ENCODE results near the gene TSC2. TPM values are rescaled to one million over a fixed set of nuclear protein-coding genes. Genes with fewer than 3 reads are reported as not detected.
"Not testable (repeated sequence)": the region's sequence is repeated elsewhere in the genome, so short reads cannot be mapped to it uniquely, and the experiment has no call there.

Gene TSC2
- total and polyA plus RNA-seq, 2 donors = 50.2 to 55.9 TPM

GRCh38 chr16:2105291-2105690, 57.5 kb downstream of the TSC2 start:
- H3K36me3 ChIP-seq (ENCODE audit: insufficient read depth); H3K4me1 ChIP-seq (ENCODE audit: insufficient read depth); H3K4me3 ChIP-seq (ENCODE audit: low read depth, low read length); H3K27ac ChIP-seq (ENCODE audit: low read depth); DNase-seq (ENCODE audit: extremely low spot score): not testable (repeated sequence)
- WGBS = 93% methylated on average over 20 of the region's 21 CpGs

DNA sequence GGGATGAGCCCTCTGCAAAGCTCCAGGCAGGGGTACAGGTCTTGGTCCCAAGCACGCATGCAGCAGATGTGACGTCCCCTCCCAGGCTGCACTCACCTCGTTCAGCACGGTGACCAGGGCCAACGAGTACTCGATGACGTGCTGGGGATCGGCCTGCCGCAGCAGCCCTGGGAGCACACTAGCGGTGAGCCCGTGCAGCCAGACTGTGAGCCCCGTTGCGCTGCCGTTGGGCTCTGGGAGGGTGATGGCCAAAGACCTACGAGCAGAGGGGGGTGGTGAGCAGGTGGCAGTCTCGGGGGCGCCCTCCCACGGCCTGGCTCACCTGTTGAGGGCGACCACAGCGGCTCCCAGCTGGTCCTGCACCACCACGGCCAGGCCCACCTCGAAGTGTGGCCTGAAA, 58.0 kb downstream of the TSC2 start:
- not testable (repeated sequence) for H3K27ac ChIP-seq (ENCODE audit: low read depth); DNase-seq (ENCODE audit: extremely low spot score); H3K4me3 ChIP-seq (ENCODE audit: low read depth, low read length); H3K4me1 ChIP-seq (ENCODE audit: insufficient read depth); H3K36me3 ChIP-seq (ENCODE audit: insufficient read depth)
- WGBS = 88% methylated on average over 16 of the region's 22 CpGs

GRCh38 chr16:2106211-2106610, 58.4 kb downstream of the TSC2 start:
- not testable (repeated sequence) for DNase-seq (ENCODE audit: extremely low spot score); H3K4me3 ChIP-seq (ENCODE audit: low read depth, low read length); H3K27ac ChIP-seq (ENCODE audit: low read depth); H3K36me3 ChIP-seq (ENCODE audit: insufficient read depth); H3K4me1 ChIP-seq (ENCODE audit: insufficient read depth)
- WGBS = 92% methylated on average over 38 of the region's 38 CpGs

DNA sequence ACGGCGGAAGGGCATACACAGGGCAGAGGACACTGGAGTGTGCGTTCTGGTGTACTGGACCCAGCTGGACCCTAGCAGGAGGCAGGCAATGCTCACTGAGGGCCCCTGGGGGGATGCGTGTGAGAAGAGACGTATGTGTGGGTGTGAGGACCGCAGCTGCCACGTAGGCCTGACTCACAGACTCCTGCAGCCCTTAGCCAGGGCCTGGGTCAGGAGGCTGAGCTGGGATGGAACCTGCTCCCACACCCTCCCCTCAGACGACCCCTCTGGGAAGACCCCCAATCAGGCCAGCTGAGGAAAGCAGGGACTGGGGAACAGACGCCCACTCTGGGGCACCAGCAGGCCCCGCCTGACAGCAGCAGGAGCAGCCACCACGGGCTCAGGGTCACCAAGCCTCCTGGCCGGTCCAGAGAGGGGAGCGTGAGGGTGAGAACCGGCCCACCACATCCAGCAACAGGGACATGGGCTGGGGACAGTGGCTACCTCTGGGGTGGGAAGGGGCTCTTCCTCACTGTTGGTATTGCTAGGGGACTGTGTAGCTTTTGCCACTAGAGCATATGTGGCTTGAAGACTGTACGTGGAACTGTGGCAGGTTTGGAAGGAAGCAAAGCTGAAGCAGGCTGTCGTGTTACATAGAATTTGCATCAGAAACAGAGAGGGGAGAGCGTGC, 59.5 kb downstream of the TSC2 start:
- not testable (repeated sequence) for H3K36me3 ChIP-seq (ENCODE audit: insufficient read depth); H3K4me1 ChIP-seq (ENCODE audit: insufficient read depth); DNase-seq (ENCODE audit: extremely low spot score); H3K4me3 ChIP-seq (ENCODE audit: low read depth, low read length); H3K27ac ChIP-seq (ENCODE audit: low read depth)
- 78% methylated on average over 17 of the region's 17 CpGs for WGBS

DNA sequence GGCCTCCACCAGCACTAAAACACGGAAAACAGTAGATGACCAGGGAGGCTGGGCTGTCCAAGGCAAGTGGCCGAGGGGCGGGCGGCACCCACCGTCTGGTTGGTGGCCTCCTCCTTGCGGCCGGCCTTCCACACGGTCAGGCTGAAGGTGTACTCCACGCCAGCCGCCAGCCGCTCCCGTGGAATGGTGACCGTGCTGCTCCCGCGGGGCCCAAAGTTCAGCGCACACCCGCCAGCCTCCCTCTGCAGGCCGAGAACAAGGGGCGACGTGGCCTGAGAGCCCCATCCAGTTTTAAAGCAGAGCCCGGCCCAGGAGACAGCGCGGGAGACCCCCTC, 60.0 kb downstream of the TSC2 start:
- H3K36me3 ChIP-seq (ENCODE audit: insufficient read depth); DNase-seq (ENCODE audit: extremely low spot score); H3K4me1 ChIP-seq (ENCODE audit: insufficient read depth); H3K4me3 ChIP-seq (ENCODE audit: low read depth, low read length); H3K27ac ChIP-seq (ENCODE audit: low read depth): not testable (repeated sequence)
- WGBS = 92% methylated on average over 23 of the region's 23 CpGs

- H3K27ac ChIP-seq (ENCODE audit: low read depth); H3K4me1 ChIP-seq (ENCODE audit: insufficient read depth); H3K36me3 ChIP-seq (ENCODE audit: insufficient read depth); DNase-seq (ENCODE audit: extremely low spot score); H3K4me3 ChIP-seq (ENCODE audit: low read depth, low read length): not testable (repeated sequence)
- 97% methylated on average over 73 of the region's 73 CpGs for WGBS
Observed at GRCh38 chr16:2108446-2109270, 60.9 kb downstream of the TSC2 start.

- not testable (repeated sequence) for H3K27ac ChIP-seq (ENCODE audit: low read depth); H3K4me1 ChIP-seq (ENCODE audit: insufficient read depth); DNase-seq (ENCODE audit: extremely low spot score); H3K36me3 ChIP-seq (ENCODE audit: insufficient read depth); H3K4me3 ChIP-seq (ENCODE audit: low read depth, low read length)
- WGBS = 91% methylated on average over 25 of the region's 25 CpGs
Observed at GRCh38 chr16:2109271-2109580, 61.4 kb downstream of the TSC2 start.

DNA sequence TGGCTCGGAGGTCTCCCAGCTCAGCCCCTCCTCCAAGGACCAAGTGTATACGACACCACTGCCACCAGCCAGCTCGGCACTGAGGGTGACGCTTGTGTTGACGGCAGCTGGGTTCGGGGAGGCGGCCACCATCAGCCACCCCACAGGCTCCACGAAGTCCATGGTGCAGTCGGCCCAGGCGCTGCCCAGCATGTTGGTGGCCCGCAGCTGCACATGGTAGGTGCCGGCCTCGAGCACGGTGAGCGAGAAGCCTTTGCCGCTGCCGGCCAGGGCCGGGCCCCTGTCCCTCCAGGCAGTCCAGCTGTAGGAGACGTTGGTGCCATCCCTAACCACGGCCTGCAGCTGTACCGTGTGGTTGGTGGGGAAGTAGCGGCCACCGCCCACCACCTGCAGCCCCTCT, 62.1 kb downstream of the TSC2 start:
- H3K4me3 ChIP-seq (ENCODE audit: low read depth, low read length); DNase-seq (ENCODE audit: extremely low spot score); H3K4me1 ChIP-seq (ENCODE audit: insufficient read depth); H3K27ac ChIP-seq (ENCODE audit: low read depth); H3K36me3 ChIP-seq (ENCODE audit: insufficient read depth): not testable (repeated sequence)
- WGBS = 90% methylated on average over 22 of the region's 23 CpGs

DNA sequence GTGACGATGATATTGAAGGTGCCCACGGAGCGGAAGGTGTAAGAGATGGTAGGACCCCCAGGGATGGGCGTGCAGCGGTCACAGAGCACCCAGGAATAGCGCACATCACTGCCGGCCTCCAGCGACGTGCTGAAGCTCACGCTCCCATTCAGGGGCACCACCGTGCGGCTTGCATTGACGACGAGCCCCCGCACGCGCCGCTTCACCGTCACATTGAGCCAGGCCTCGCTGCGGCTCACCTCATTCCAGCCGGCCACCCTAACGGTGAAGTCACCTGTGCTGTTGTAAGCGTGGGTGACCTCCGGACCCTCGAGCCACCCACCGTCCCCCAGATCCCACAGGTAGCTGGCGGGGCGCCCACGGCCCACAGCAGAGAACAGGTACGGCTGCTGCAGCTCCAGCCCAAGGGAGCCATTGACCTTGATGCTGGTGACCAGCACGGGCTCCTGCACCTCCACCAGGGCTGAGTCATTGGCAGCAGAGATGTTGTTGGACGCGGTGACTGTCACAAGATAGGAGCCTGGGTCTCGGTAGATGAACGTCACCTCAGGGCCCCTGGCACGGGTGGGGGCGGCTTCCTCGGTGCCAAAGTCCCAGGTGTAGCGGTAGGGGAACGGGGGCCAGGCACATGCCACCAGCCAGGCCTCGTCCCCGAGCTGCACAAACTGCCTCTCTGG, 62.7 kb downstream of the TSC2 start:
- not testable (repeated sequence) for H3K36me3 ChIP-seq (ENCODE audit: insufficient read depth); H3K4me3 ChIP-seq (ENCODE audit: low read depth, low read length); DNase-seq (ENCODE audit: extremely low spot score); H3K27ac ChIP-seq (ENCODE audit: low read depth); H3K4me1 ChIP-seq (ENCODE audit: insufficient read depth)
- 94% methylated on average over 42 of the region's 43 CpGs for WGBS

DNA sequence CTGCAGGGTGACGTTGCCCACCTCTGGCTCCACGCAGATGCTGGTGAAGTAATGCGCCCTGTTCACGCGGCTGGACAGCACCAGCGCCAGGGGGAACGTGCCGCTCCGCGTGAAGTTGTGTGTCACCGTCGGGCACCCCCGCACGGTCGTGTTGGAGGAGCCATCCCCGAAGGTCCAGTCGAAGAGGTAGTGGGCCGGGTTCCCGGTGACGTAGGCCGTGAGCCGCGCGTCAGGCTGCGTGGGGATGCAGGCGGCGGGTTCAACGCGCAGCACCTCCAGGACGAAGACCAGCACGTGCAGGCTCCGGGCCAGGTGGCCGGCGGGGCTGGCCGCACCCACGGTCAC, 63.2 kb downstream of the TSC2 start:
- not testable (repeated sequence) for H3K4me1 ChIP-seq (ENCODE audit: insufficient read depth); DNase-seq (ENCODE audit: extremely low spot score); H3K4me3 ChIP-seq (ENCODE audit: low read depth, low read length); H3K36me3 ChIP-seq (ENCODE audit: insufficient read depth); H3K27ac ChIP-seq (ENCODE audit: low read depth)
- WGBS = 95% methylated on average over 36 of the region's 36 CpGs

GRCh38 chr16:2111412-2112335, 63.9 kb downstream of the TSC2 start:
- DNase-seq (ENCODE audit: extremely low spot score); H3K36me3 ChIP-seq (ENCODE audit: insufficient read depth); H3K27ac ChIP-seq (ENCODE audit: low read depth); H3K4me1 ChIP-seq (ENCODE audit: insufficient read depth); H3K4me3 ChIP-seq (ENCODE audit: low read depth, low read length): not testable (repeated sequence)
- 93% methylated on average over 65 of the region's 65 CpGs for WGBS

- H3K4me1 ChIP-seq (ENCODE audit: insufficient read depth); DNase-seq (ENCODE audit: extremely low spot score); H3K36me3 ChIP-seq (ENCODE audit: insufficient read depth); H3K27ac ChIP-seq (ENCODE audit: low read depth); H3K4me3 ChIP-seq (ENCODE audit: low read depth, low read length): not testable (repeated sequence)
- whole genome bisulfite sequencing = 81% methylated on average over 30 of the region's 30 CpGs
Observed at GRCh38 chr16:2112539-2113106, 64.8 kb downstream of the TSC2 start.

DNA sequence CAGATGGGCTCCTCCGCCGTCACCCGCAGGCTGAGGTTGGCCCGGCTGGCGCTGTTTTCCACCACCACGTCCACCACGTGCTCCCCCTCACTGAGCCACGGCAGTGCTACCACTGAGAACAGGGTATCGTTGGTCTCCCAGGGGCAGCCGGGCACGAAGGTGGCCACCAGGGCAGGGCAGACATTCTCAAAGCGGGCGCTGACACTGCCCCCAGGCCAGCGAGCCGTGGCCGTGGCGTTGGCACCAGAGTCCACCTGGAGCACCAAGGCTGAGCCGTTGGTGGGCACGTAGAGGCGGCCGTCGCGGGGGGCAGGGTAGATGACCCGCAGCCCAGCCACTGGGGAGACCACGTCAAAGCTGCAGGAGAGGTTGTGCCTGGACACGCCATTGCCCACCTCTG, 66.4 kb downstream of the TSC2 start:
- H3K4me3 ChIP-seq (ENCODE audit: low read depth, low read length); H3K27ac ChIP-seq (ENCODE audit: low read depth); DNase-seq (ENCODE audit: extremely low spot score); H3K36me3 ChIP-seq (ENCODE audit: insufficient read depth); H3K4me1 ChIP-seq (ENCODE audit: insufficient read depth): not testable (repeated sequence)
- WGBS = 93% methylated on average over 26 of the region's 26 CpGs

Data from urinary bladder (tissue), 4 donors.